Large intestine (tissue), 3 donors: ENCODE results near the gene COMMD1. TPM values are rescaled to one million over a fixed set of nuclear protein-coding genes. Genes with fewer than 3 reads are reported as not detected.
"Not testable (repeated sequence)": the region's sequence is repeated elsewhere in the genome, so short reads cannot be mapped to it uniquely, and the experiment has no call there.

Experiments
- DNase-seq, 2 donors: peaks; one replicate each; pipeline versions ENCODE4 v3.0.0 to v3.0.0-alpha.2; 2013
- H3K27ac ChIP-seq: one replicate; pipeline ENCODE4 v1.5.1; 2013; ENCODE audit warnings: low read length
- H3K27me3 ChIP-seq: 2 replicates; pipeline ENCODE4 v1.6.1; 2013; ENCODE audit warnings: low read length; ENCODE audit not compliant: control insufficient read depth, insufficient read depth
- H3K36me3 ChIP-seq: 2 replicates; pipeline ENCODE4 v1.6.1; 2013; ENCODE audit warnings: low read length; ENCODE audit not compliant: control insufficient read depth, insufficient read depth
- H3K4me1 ChIP-seq: one replicate; pipeline ENCODE4 v1.6.1; 2013; ENCODE audit warnings: low read length; ENCODE audit not compliant: control insufficient read depth, insufficient read depth
- H3K4me3 ChIP-seq: one replicate; pipeline ENCODE4 v1.5.1; 2013; ENCODE audit warnings: low read length
- H3K9me3 ChIP-seq: one replicate; pipeline ENCODE4 v1.6.1; 2013; ENCODE audit warnings: mild to moderate bottlenecking, low read depth, low read length, moderate library complexity; ENCODE audit not compliant: control insufficient read depth
- whole genome bisulfite sequencing: methylation state at CpG from one replicate; pipeline ENCODE4 v1.1.5; 2013; ENCODE audit warnings: low lambda C conversion rate; ENCODE audit not compliant: insufficient coverage; 5-methylcytosine and 5-hydroxymethylcytosine counted together
- polyA plus RNA-seq: library from polyadenylated mRNA; unstranded; fragments of 120-200 nt; gene quantifications from one replicate; pipeline ENCODE4 v1.2.1, GENCODE V29; 2013

COMMD1 gene
- polyA plus RNA-seq, 1 donor = 38.4 TPM

GRCh38 chr2:62149708-62150107 is 244.2 kb downstream of the COMMD1 start:
- Histone ChIP-seq H3K9me3 (no peaks in the 10 kb centered on the region), H3K4me1 (no peaks in the 10 kb centered on the region), H3K4me3 (no peak overlapping the region), H3K36me3 (no peaks in the 10 kb centered on the region), H3K27ac (no peak overlapping the region), H3K27me3 (no peaks in the 10 kb centered on the region)
- DNase-seq = no peak

GRCh38 chr2:62150597-62151305 is 245.3 kb downstream of the COMMD1 start:
- DNase-seq = no peak
- Histone ChIP-seq H3K36me3 (no peaks in the 10 kb centered on the region), H3K27me3 (no peaks in the 10 kb centered on the region), H3K27ac (no peak overlapping the region), H3K9me3 (no peaks in the 10 kb centered on the region), H3K4me3 (no peak overlapping the region), H3K4me1 (no peaks in the 10 kb centered on the region)
- 87% methylated on average over 3 of the region's 6 CpGs for WGBS

GRCh38 chr2:62151306-62151638 is 245.8 kb downstream of the COMMD1 start:
- DNase-seq = no peak
- WGBS = 100% methylated on average over 2 of the region's 4 CpGs

GRCh38 chr2:62152000-62152399 is 246.5 kb downstream of the COMMD1 start:
- WGBS = no CpG with 5 or more reads among the region's 3 CpGs
- Histone ChIP-seq H3K27me3 (no peaks in the 10 kb centered on the region), H3K36me3 (no peaks in the 10 kb centered on the region), H3K9me3 (no peaks in the 10 kb centered on the region), H3K27ac (no peak overlapping the region), H3K4me1 (no peaks in the 10 kb centered on the region), H3K4me3 (no peak overlapping the region)
- DNase-seq = no peak

More at GRCh38 chr2:62151306-62151638, 245.8 kb downstream of the COMMD1 start:
- Histone ChIP-seq H3K27me3 (no peaks in the 10 kb centered on the region), H3K36me3 (no peaks in the 10 kb centered on the region), H3K27ac (no peak overlapping the region), H3K4me1 (no peaks in the 10 kb centered on the region), H3K9me3 (no peaks in the 10 kb centered on the region), H3K4me3 (no peak overlapping the region)

GRCh38 chr2:62156861-62157496 is 251.5 kb downstream of the COMMD1 start:
- H3K4me3 ChIP-seq = no peak overlapping the region
- H3K9me3 ChIP-seq = no peaks in the 10 kb centered on the region
- H3K36me3 ChIP-seq = no peaks in the 10 kb centered on the region
- H3K4me1 ChIP-seq = no peaks in the 10 kb centered on the region
- DNase-seq = no peak
- no peaks in the 10 kb centered on the region for H3K27me3 ChIP-seq
- no CpG with 5 or more reads among the region's 6 CpGs for WGBS
- no peak overlapping the region for H3K27ac ChIP-seq

- no peak overlapping the region for H3K27ac ChIP-seq
- no peaks in the 10 kb centered on the region for H3K9me3 ChIP-seq
- DNase-seq = no peak
- H3K36me3 ChIP-seq = no peaks in the 10 kb centered on the region
- 100% methylated on average over 1 of the region's 9 CpGs for WGBS
- H3K4me1 ChIP-seq = no peaks in the 10 kb centered on the region
- no peaks in the 10 kb centered on the region for H3K27me3 ChIP-seq
- no peak overlapping the region for H3K4me3 ChIP-seq
Observed at GRCh38 chr2:62158444-62159121, 253.1 kb downstream of the COMMD1 start.

GRCh38 chr2:62160691-62161090 is 255.2 kb downstream of the COMMD1 start:
- not testable (repeated sequence) for DNase-seq, H3K4me1 ChIP-seq

GRCh38 chr2:62163106-62163831 is 257.8 kb downstream of the COMMD1 start:
- Histone ChIP-seq H3K27me3 (no peaks in the 10 kb centered on the region), H3K36me3 (no peaks in the 10 kb centered on the region), H3K4me1 (no peaks in the 10 kb centered on the region), H3K9me3 (no peaks in the 10 kb centered on the region), H3K4me3 (no peak overlapping the region), H3K27ac (no peak overlapping the region)
- DNase-seq = no peak
- WGBS = no CpG with 5 or more reads among the region's 3 CpGs

More at GRCh38 chr2:62160691-62161090, 255.2 kb downstream of the COMMD1 start:
- not testable (repeated sequence) for H3K36me3 ChIP-seq, H3K27ac ChIP-seq, H3K4me3 ChIP-seq, H3K27me3 ChIP-seq, H3K9me3 ChIP-seq
- WGBS = 100% methylated on average over 4 of the region's 9 CpGs

- Histone ChIP-seq H3K27me3 (no peaks in the 10 kb centered on the region), H3K9me3 (no peaks in the 10 kb centered on the region), H3K27ac (no peak overlapping the region), H3K36me3 (no peaks in the 10 kb centered on the region), H3K4me3 (no peak overlapping the region), H3K4me1 (no peaks in the 10 kb centered on the region)
- no CpG with 5 or more reads among the region's 2 CpGs for WGBS
- DNase-seq = no peak
Observed at GRCh38 chr2:62163834-62164233, 258.4 kb downstream of the COMMD1 start.

GRCh38 chr2:62175728-62176127 is 270.3 kb downstream of the COMMD1 start:
- 100% methylated on average over 1 of the region's 4 CpGs for WGBS
- H3K36me3 ChIP-seq = no peaks in the 10 kb centered on the region
- no peaks in the 10 kb centered on the region for H3K27me3 ChIP-seq
- no peaks in the 10 kb centered on the region for H3K9me3 ChIP-seq
- H3K4me1 ChIP-seq = no peaks in the 10 kb centered on the region
- H3K4me3 ChIP-seq = no peak overlapping the region
- H3K27ac ChIP-seq = no peak overlapping the region
- no peak for DNase-seq
